HEK293 (cell line): ENCODE data around the gene CCHCR1.

ENCODE experiments used
- CTCF ChIA-PET: fragments of 350-600 bp; formaldehyde crosslinking; extraction: SDS; loops from one replicate; lab custom pipeline; 2021; ENCODE audit warnings: antibody characterized with exemption; lab: Yijun Ruan, JAX
- POLR2A ChIA-PET: fragments of 300-600 bp; formaldehyde crosslinking; extraction: SDS; loops from one replicate; lab custom pipeline; 2020; ENCODE audit warnings: antibody characterized with exemption, inconsistent platforms; lab: Yijun Ruan, JAX
- H3K27ac ChIP-seq: fragments of 200-500 bp; sonication (Bioruptor generic); 2 replicates; pipeline ENCODE4 v1.5.1; 2014; ENCODE audit warnings: low read depth, low read length, control low read depth, inconsistent platforms; ENCODE audit errors: extremely low read depth
- H3K36me3 ChIP-seq, 2 experiments: fragments of 200-500 bp in 1 of 2; sonication (Bioruptor generic) in 1 of 2; 1 replicate in 1 of 2; 2 replicates in 1 of 2; pipeline ENCODE4 v1.5.1; 2014 to 2017; ENCODE audit warnings: inconsistent platforms in 2 of 2, low read length in 2 of 2; ENCODE audit not compliant: control insufficient read depth in 2 of 2, insufficient read depth in 1 of 2
- H3K4me1 ChIP-seq: fragments of 200-500 bp; sonication (Bioruptor generic); 2 replicates; pipeline ENCODE4 v1.5.1; 2014; ENCODE audit warnings: mild to moderate bottlenecking, low read length, inconsistent platforms; ENCODE audit not compliant: control insufficient read depth, insufficient read depth
- H3K4me3 ChIP-seq: 2 replicates; pipeline ENCODE4 v1.5.1; 2011; ENCODE audit warnings: low read depth, mild to moderate bottlenecking, control low read depth, low read length, moderate library complexity
- H3K9me3 ChIP-seq: fragments of 200-500 bp; sonication (Bioruptor generic); 2 replicates; pipeline ENCODE4 v1.5.1; 2014; ENCODE audit warnings: low read depth, low read length, inconsistent platforms; ENCODE audit not compliant: control insufficient read depth, insufficient read depth
- EGR2 ChIP-seq: fragments of 450-650 bp; formaldehyde crosslinking; IDR thresholded peaks from 2 replicates; pipeline ENCODE4 v1.5.1; 2016; ENCODE audit warnings: low read depth, missing biosample characterization, missing genetic modification characterization
- HOXA7 ChIP-seq: sonication (generic); formaldehyde crosslinking; IDR thresholded peaks from 2 replicates; pipeline ENCODE4 v1.8.1; 2022; ENCODE audit warnings: missing genetic modification reagents, borderline replicate concordance
- SCRT2 ChIP-seq: fragments of 450-650 bp; formaldehyde crosslinking; IDR thresholded peaks from 2 replicates; pipeline ENCODE4 v1.5.1; 2016; ENCODE audit warnings: missing biosample characterization, missing genetic modification characterization
- ZFHX2 ChIP-seq: fragments of 450-650 bp; formaldehyde crosslinking; conservative IDR thresholded peaks from 2 replicates; pipeline ENCODE4 v1.5.1; 2016; ENCODE audit warnings: missing biosample characterization, missing genetic modification characterization
- ZNF19 ChIP-seq: fragments of 450-650 bp; formaldehyde crosslinking; IDR thresholded peaks from 2 replicates; pipeline ENCODE4; 2016; ENCODE audit warnings: missing biosample characterization, missing genetic modification characterization, low read depth
- ZNF394 ChIP-seq: fragments of 450-650 bp; formaldehyde crosslinking; IDR thresholded peaks from 2 replicates; pipeline ENCODE4 v1.5.1; 2016; ENCODE audit warnings: missing biosample characterization, missing genetic modification characterization, mild to moderate bottlenecking, moderate library complexity, borderline replicate concordance
- ZNF558 ChIP-seq: fragments of 450-650 bp; formaldehyde crosslinking; IDR thresholded peaks from 2 replicates; pipeline ENCODE4 v1.5.1; 2016; ENCODE audit warnings: missing biosample characterization, missing genetic modification characterization
- ZNF596 ChIP-seq: fragments of 450-650 bp; IDR thresholded peaks from 2 replicates; pipeline ENCODE4 v1.5.0; 2018; ENCODE audit warnings: missing biosample characterization, mild to moderate bottlenecking, missing genetic modification characterization, moderate library complexity
- TF ChIP-seq, protein P1 (sequence below): fragments of 450-650 bp; formaldehyde crosslinking; IDR thresholded peaks from 2 replicates; pipeline ENCODE4 v1.5.1; 2016; ENCODE audit warnings: missing biosample characterization, missing genetic modification characterization, borderline replicate concordance
- TF ChIP-seq, protein P2 (sequence below): fragments of 450-650 bp; formaldehyde crosslinking; IDR thresholded peaks from 2 replicates; pipeline ENCODE4 v1.5.1; 2016; ENCODE audit warnings: missing biosample characterization, missing genetic modification characterization
- TF ChIP-seq, protein P3 (sequence below): fragments of 450-650 bp; formaldehyde crosslinking; IDR thresholded peaks from 2 replicates; pipeline ENCODE4 v1.5.1; 2016; ENCODE audit warnings: missing biosample characterization, missing genetic modification characterization

CCHCR1 gene

DNA sequence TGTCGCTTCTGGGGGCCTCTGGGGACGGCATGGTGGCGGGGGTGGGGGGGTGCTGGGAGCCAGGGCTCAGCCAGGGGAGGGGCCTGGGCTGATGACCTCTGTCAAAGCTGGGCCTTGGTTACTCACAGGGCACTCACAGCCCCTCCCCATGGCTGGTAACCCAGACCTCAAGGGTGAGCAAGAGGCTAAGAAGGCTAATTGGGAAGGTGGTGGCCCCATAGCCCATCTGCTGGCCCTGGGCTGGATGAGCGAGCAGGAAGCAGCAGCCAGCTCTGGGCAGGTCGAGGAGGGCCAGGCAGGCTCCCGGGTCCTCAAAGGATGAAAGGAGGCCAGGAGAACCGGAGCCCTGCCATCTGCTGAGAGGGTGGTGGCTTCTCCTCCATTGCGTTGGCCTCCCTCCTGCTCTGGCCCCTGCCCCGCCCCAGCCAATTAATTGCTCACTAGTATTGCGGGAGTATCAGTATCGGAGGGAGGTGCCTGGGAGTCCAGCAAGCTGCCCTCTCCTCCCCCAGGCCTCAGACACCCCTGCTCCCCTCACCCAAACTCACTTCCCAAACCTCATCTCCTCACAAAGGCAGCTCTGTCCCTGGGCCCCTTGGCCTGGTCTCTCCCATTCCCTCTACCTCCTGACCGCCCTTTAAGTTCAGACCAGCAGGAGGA lies 36.3 kb downstream of the CCHCR1 start (continued):
- TF ChIP-seq, protein P1, sequence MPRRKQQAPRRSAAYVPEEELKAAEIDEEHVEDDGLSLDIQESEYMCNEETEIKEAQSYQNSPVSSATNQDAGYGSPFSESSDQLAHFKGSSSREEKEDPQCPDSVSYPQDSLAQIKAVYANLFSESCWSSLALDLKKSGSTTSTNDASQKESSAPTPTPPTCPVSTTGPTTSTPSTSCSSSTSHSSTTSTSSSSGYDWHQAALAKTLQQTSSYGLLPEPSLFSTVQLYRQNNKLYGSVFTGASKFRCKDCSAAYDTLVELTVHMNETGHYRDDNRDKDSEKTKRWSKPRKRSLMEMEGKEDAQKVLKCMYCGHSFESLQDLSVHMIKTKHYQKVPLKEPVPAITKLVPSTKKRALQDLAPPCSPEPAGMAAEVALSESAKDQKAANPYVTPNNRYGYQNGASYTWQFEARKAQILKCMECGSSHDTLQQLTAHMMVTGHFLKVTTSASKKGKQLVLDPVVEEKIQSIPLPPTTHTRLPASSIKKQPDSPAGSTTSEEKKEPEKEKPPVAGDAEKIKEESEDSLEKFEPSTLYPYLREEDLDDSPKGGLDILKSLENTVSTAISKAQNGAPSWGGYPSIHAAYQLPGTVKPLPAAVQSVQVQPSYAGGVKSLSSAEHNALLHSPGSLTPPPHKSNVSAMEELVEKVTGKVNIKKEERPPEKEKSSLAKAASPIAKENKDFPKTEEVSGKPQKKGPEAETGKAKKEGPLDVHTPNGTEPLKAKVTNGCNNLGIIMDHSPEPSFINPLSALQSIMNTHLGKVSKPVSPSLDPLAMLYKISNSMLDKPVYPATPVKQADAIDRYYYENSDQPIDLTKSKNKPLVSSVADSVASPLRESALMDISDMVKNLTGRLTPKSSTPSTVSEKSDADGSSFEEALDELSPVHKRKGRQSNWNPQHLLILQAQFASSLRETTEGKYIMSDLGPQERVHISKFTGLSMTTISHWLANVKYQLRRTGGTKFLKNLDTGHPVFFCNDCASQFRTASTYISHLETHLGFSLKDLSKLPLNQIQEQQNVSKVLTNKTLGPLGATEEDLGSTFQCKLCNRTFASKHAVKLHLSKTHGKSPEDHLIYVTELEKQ (tag by site-specific recombination): no peak
- TF ChIP-seq ZNF394 (no peak), ZNF19 (tag by site-specific recombination) (no peak), HOXA7 (CRISPR knock-in tag) (no peak)
- TF ChIP-seq, protein P2, sequence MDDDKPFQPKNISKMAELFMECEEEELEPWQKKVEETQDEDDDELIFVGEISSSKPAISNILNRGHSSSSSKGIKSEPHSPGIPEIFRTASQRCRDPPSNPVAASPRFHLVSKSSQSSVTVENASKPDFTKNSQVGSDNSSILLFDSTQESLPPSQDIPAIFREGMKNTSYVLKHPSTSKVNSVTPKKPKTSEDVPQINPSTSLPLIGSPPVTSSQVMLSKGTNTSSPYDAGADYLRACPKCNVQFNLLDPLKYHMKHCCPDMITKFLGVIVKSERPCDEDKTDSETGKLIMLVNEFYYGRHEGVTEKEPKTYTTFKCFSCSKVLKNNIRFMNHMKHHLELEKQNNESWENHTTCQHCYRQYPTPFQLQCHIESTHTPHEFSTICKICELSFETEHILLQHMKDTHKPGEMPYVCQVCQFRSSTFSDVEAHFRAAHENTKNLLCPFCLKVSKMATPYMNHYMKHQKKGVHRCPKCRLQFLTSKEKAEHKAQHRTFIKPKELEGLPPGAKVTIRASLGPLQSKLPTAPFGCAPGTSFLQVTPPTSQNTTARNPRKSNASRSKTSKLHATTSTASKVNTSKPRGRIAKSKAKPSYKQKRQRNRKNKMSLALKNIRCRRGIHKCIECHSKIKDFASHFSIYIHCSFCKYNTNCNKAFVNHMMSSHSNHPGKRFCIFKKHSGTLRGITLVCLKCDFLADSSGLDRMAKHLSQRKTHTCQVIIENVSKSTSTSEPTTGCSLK (tag by site-specific recombination): no peak

DNA sequence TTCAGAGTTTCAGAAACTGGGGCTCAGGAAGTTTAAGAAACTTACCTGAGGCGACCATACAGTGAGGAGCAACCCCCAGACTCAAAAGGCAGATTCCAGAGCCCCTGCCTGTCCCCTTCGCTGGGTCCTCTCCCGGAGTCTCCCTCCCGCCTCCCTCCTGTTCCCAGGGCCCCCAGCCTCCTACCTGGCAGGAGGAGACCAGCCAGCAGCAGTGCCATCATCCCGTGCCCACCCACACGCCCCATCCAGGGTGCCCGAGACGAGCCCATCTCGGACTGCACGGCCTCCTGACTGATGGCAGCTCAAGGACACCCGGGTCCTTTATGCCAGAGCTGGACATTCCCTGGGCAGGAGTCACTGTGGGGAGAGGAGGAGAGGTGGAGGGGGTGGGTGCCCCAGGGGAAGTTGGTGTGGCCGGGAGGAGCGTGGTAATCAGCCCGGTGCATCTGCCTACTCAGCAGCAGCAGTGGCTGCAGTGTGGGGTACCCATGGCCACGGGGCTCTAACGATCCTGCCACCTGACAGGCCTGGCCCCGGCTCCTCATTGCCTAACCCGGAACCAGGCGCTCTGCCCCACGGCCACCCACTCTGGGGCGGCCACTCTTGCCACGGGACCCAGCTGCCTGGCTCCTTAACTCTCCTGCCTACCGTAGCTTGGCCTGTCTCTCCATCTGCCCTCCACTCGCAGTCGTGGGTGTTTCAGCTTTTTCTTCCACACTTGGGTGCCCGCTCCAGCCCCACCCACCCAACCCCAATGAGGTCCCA lies 37.3 kb downstream of the CCHCR1 start, which contains the start of gene CDSN:
Gene CDSN, minus strand, starts transcription at position 296 of the 765 bp plus-strand sequence. Its CDS starts 27 bp downstream, at position 269.
- ChIA-PET POLR2A (no interaction called here), CTCF (no interaction called here)
- H3K9me3 ChIP-seq: no peaks in the 10 kb centered on the region
- TF ChIP-seq ZFHX2 (tag by site-specific recombination) (peak; percentile 57; the same call in 1 of the 2 replicates), EGR2 (tag by site-specific recombination) (peak; percentile 38; the same call in 1 of the 2 replicates), ZNF558 (no peak)
- H3K4me1 ChIP-seq: peaks cover 9% of the 10 kb centered on the region
- H3K36me3 ChIP-seq: no peaks in the 10 kb centered on the region
- H3K27ac ChIP-seq: no peak within 1 kb of the TSS
- H3K4me3 ChIP-seq: no peak within 1 kb of the TSS

DNA sequence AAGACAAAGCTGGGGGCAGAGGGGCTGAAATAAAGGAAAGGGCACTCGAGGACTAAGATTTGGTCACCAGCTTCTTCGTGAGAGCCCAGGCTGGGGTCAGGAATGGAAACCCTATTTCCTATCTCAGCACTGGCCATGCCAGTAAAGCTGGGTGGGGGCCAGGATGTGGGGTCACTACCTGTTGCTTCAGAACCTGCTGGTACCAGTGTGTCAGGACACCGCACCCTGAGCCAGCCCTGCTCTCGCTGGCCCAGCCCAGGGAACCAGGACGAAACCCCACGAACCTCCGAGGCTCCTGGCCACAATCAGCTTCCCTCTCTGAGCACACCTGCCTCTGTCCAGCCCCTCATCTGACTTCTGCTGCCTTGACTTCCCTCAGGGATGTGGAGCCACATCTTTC lies 39.4 kb downstream of the CCHCR1 start:
- peaks cover 14% of the 10 kb centered on the region for H3K4me1 ChIP-seq
- POLR2A ChIA-PET: interaction anchor here (0.7 kb wide), 1 partner anchor 45 kb away, joined by 6 read pairs; no protein-coding TSS in a partner anchor
- TF ChIP-seq, protein P3, sequence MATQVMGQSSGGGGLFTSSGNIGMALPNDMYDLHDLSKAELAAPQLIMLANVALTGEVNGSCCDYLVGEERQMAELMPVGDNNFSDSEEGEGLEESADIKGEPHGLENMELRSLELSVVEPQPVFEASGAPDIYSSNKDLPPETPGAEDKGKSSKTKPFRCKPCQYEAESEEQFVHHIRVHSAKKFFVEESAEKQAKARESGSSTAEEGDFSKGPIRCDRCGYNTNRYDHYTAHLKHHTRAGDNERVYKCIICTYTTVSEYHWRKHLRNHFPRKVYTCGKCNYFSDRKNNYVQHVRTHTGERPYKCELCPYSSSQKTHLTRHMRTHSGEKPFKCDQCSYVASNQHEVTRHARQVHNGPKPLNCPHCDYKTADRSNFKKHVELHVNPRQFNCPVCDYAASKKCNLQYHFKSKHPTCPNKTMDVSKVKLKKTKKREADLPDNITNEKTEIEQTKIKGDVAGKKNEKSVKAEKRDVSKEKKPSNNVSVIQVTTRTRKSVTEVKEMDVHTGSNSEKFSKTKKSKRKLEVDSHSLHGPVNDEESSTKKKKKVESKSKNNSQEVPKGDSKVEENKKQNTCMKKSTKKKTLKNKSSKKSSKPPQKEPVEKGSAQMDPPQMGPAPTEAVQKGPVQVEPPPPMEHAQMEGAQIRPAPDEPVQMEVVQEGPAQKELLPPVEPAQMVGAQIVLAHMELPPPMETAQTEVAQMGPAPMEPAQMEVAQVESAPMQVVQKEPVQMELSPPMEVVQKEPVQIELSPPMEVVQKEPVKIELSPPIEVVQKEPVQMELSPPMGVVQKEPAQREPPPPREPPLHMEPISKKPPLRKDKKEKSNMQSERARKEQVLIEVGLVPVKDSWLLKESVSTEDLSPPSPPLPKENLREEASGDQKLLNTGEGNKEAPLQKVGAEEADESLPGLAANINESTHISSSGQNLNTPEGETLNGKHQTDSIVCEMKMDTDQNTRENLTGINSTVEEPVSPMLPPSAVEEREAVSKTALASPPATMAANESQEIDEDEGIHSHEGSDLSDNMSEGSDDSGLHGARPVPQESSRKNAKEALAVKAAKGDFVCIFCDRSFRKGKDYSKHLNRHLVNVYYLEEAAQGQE (tag by site-specific recombination): peak; percentile 63
- no peak for TF ChIP-seq ZNF596 (tag by site-specific recombination)
- TF ChIP-seq SCRT2: peak; percentile 91
- no peak overlapping the region for H3K27ac ChIP-seq
- CTCF ChIA-PET: interaction anchor here (0.6 to 8.3 kb wide), 9 partner anchors 9 to 1380 kb away, joined by 3 to 60 read pairs (median 3); partner anchors contain the start of genes CCHCR1 and TCF19
- H3K36me3 ChIP-seq: no peaks in the 10 kb centered on the region
- no peaks in the 10 kb centered on the region for H3K9me3 ChIP-seq
- no peak overlapping the region for H3K4me3 ChIP-seq
